SK-N-SH treated with all-trans-retinoic acid at 6 μM for 48 hours (cell line): ENCODE results near the gene MTUS2.

Source experiments
- CREB5 ChIP-seq: fragments of 250-450 bp; sonication (Bioruptor Pico); IDR thresholded peaks from 2 replicates; pipeline ENCODE4 v1.5.1; 2020; ENCODE audit warnings: low read depth, mild to moderate bottlenecking, moderate library complexity
- ZFP3 ChIP-seq: fragments of 250-450 bp; sonication (Bioruptor Pico); IDR thresholded peaks from 2 replicates; pipeline ENCODE4 v1.5.0; 2020; ENCODE audit warnings: mild to moderate bottlenecking, moderate library complexity
- ZFP30 ChIP-seq: fragments of 450-650 bp; formaldehyde crosslinking; IDR thresholded peaks from 2 replicates; pipeline ENCODE4 v1.5.0; 2022; ENCODE audit warnings: mild to moderate bottlenecking, moderate library complexity
- ZNF8 ChIP-seq: fragments of 450-650 bp; formaldehyde crosslinking; IDR thresholded peaks from 2 replicates; pipeline ENCODE4 v1.5.0; 2020; ENCODE audit warnings: mild to moderate bottlenecking, moderate library complexity
- TF ChIP-seq, protein P1 (sequence below): fragments of 250-450 bp; sonication (Bioruptor Pico); IDR thresholded peaks from 2 replicates; pipeline ENCODE4 v1.8.0; 2020; ENCODE audit warnings: mild to moderate bottlenecking, moderate library complexity, borderline replicate concordance

DNA sequence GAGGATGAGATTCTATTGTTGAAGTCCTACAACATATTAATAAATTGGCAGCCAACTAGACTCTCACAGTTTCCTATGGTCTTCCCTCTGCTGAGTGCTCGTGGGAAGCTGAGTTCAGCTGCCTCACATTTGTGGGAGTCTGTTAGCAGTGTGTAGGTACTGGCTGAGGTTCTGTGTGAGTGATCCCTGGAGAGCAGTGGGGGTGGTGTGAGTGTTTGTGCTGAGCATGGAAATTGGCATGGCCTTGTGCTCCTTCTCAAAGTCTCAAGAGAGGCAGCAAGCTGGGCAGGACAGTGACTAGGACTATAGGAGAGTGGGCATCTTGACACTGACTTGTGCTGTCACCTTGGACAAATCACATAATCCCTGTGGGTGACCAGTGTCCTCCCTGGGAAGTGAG lies 298.3 kb downstream of the MTUS2 start:
- TF ChIP-seq ZFP30: no peak
- no peak for TF ChIP-seq CREB5
- TF ChIP-seq ZNF8 (CRISPR knock-in tag): no peak
- TF ChIP-seq, protein P1, sequence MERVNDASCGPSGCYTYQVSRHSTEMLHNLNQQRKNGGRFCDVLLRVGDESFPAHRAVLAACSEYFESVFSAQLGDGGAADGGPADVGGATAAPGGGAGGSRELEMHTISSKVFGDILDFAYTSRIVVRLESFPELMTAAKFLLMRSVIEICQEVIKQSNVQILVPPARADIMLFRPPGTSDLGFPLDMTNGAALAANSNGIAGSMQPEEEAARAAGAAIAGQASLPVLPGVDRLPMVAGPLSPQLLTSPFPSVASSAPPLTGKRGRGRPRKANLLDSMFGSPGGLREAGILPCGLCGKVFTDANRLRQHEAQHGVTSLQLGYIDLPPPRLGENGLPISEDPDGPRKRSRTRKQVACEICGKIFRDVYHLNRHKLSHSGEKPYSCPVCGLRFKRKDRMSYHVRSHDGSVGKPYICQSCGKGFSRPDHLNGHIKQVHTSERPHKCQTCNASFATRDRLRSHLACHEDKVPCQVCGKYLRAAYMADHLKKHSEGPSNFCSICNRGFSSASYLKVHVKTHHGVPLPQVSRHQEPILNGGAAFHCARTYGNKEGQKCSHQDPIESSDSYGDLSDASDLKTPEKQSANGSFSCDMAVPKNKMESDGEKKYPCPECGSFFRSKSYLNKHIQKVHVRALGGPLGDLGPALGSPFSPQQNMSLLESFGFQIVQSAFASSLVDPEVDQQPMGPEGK: no peak
- TF ChIP-seq ZFP3 (CRISPR knock-in tag): no peak
